NT2/D1 (cell line): ENCODE measurements around the gene PRG3.
"Not testable (repeated sequence)": the region's sequence is repeated elsewhere in the genome, so short reads cannot be mapped to it uniquely, and the experiment has no call there.

ENCODE experiments used
- DNase-seq: peaks from one replicate; pipeline ENCODE4 v3.0.0-alpha.2; 2011; ENCODE audit warnings: low read depth, low spot score
- H3K27me3 ChIP-seq: 2 replicates; pipeline ENCODE4 v1.6.0; 2011; ENCODE audit warnings: mild to moderate bottlenecking; ENCODE audit not compliant: insufficient read length, insufficient read depth
- H3K36me3 ChIP-seq: 2 replicates; pipeline ENCODE4 v1.6.1; 2011; ENCODE audit warnings: mild to moderate bottlenecking, low read length, mixed read lengths; ENCODE audit not compliant: insufficient read depth, insufficient read length
- H3K4me1 ChIP-seq: 2 replicates; pipeline ENCODE4 v1.5.1; 2011; ENCODE audit not compliant: insufficient read depth, insufficient read length
- H3K4me3 ChIP-seq: 2 replicates; pipeline ENCODE4 v1.5.1; 2011; ENCODE audit warnings: low read depth; ENCODE audit not compliant: insufficient read length
- H3K9ac ChIP-seq: 2 replicates; pipeline ENCODE4 v1.6.0; 2011; ENCODE audit warnings: low read depth; ENCODE audit not compliant: insufficient read length
- H3K9me3 ChIP-seq: 2 replicates; pipeline ENCODE4 v1.5.1; 2011; ENCODE audit warnings: mild to moderate bottlenecking, low read length; ENCODE audit not compliant: insufficient read depth
- SUZ12 ChIP-seq: IDR thresholded peaks from 2 replicates; pipeline ENCODE4 v1.6.1; 2011; ENCODE audit not compliant: insufficient read length, insufficient read depth; ENCODE audit errors: extremely low read depth
- YY1 ChIP-seq: IDR thresholded peaks from 2 replicates; pipeline ENCODE4 v1.6.1; 2011; ENCODE audit not compliant: insufficient read length, insufficient read depth
- ZNF274 ChIP-seq: IDR thresholded peaks from 2 replicates; pipeline ENCODE4 v1.6.1; 2011; ENCODE audit warnings: mild to moderate bottlenecking, low read depth, low read length

Gene PRG3

GRCh38 chr11:57370941-57371340 lies 10.0 kb downstream of the PRG3 start:
- Histone ChIP-seq H3K36me3 (no peaks in the 10 kb centered on the region), H3K4me1 (peaks cover 3% of the 10 kb centered on the region), H3K27me3 (no peaks in the 10 kb centered on the region), H3K9me3 (no peaks in the 10 kb centered on the region), H3K4me3 (no peak overlapping the region), H3K9ac (no peak overlapping the region)
- DNase-seq: no peak
- TF ChIP-seq SUZ12 (no peak), YY1 (no peak), ZNF274 (no peak)

- Histone ChIP-seq H3K27me3 (no peaks in the 10 kb centered on the region), H3K9ac (no peak overlapping the region), H3K4me1 (peaks cover 8% of the 10 kb centered on the region), H3K4me3 (no peak overlapping the region), H3K36me3 (no peaks in the 10 kb centered on the region), H3K9me3 (no peaks in the 10 kb centered on the region)
- no peak for DNase-seq
- TF ChIP-seq YY1 (no peak), SUZ12 (no peak)
These were observed 10.7 kb downstream of the PRG3 start for GRCh38 chr11:57370251-57370650.

- H3K27me3 ChIP-seq: no peaks in the 10 kb centered on the region
- no peaks in the 10 kb centered on the region for H3K36me3 ChIP-seq
- no peaks in the 10 kb centered on the region for H3K9me3 ChIP-seq
- H3K9ac ChIP-seq: no peak overlapping the region
- TF ChIP-seq SUZ12 (no peak), ZNF274 (no peak), YY1 (no peak)
- H3K4me1 ChIP-seq: peaks cover 8% of the 10 kb centered on the region
- no peak for DNase-seq
- no peak overlapping the region for H3K4me3 ChIP-seq
These were observed 12.1 kb downstream of the PRG3 start for GRCh38 chr11:57368845-57369232.

GRCh38 chr11:57368106-57368844 lies 12.7 kb downstream of the PRG3 start:
- DNase-seq: no peak
- Histone ChIP-seq H3K36me3 (no peaks in the 10 kb centered on the region), H3K27me3 (no peaks in the 10 kb centered on the region), H3K9me3 (no peaks in the 10 kb centered on the region; the same call in 1 of the 2 replicates), H3K4me1 (peaks cover 8% of the 10 kb centered on the region), H3K9ac (no peak overlapping the region), H3K4me3 (no peak overlapping the region)
- TF ChIP-seq SUZ12 (no peak), YY1 (no peak), ZNF274 (no peak)

GRCh38 chr11:57364851-57365660 lies 15.9 kb downstream of the PRG3 start:
- no peaks in the 10 kb centered on the region; the same call in 1 of the 2 replicates for H3K9me3 ChIP-seq
- H3K9ac ChIP-seq: no peak overlapping the region
- no peak for DNase-seq
- TF ChIP-seq SUZ12: no peak
- TF ChIP-seq ZNF274: no peak
- no peak for TF ChIP-seq YY1
- no peaks in the 10 kb centered on the region for H3K36me3 ChIP-seq
- peaks cover 3% of the 10 kb centered on the region for H3K27me3 ChIP-seq
- peaks cover 8% of the 10 kb centered on the region for H3K4me1 ChIP-seq
- no peak overlapping the region for H3K4me3 ChIP-seq

- no peaks in the 10 kb centered on the region for H3K36me3 ChIP-seq
- no peak for DNase-seq
- peaks cover 14% of the 10 kb centered on the region for H3K4me1 ChIP-seq
- no peak overlapping the region for H3K4me3 ChIP-seq
- peaks cover 3% of the 10 kb centered on the region for H3K27me3 ChIP-seq
- H3K9ac ChIP-seq: no peak overlapping the region
- TF ChIP-seq SUZ12: no peak
- no peak for TF ChIP-seq ZNF274
- TF ChIP-seq YY1: no peak
- no peaks in the 10 kb centered on the region; the same call in 1 of the 2 replicates for H3K9me3 ChIP-seq
These were observed 17.5 kb downstream of the PRG3 start for GRCh38 chr11:57363131-57364080.

- Histone ChIP-seq H3K4me1 (peaks cover 18% of the 10 kb centered on the region), H3K36me3 (no peaks in the 10 kb centered on the region), H3K9ac (no peak overlapping the region), H3K27me3 (peaks cover 3% of the 10 kb centered on the region), H3K9me3 (no peaks in the 10 kb centered on the region; the same call in 1 of the 2 replicates), H3K4me3 (no peak overlapping the region)
- DNase-seq: no peak
- TF ChIP-seq YY1: no peak
- no peak for TF ChIP-seq ZNF274
- no peak for TF ChIP-seq SUZ12
These were observed 19.0 kb downstream of the PRG3 start for GRCh38 chr11:57361926-57362325.

- not testable (repeated sequence) for H3K9ac ChIP-seq, H3K36me3 ChIP-seq, H3K4me3 ChIP-seq, H3K9me3 ChIP-seq, H3K27me3 ChIP-seq, DNase-seq
- peaks cover 18% of the 10 kb centered on the region for H3K4me1 ChIP-seq
These were observed 19.5 kb downstream of the PRG3 start for GRCh38 chr11:57361420-57361819.
